Nephron (organoid): ENCODE data around the gene BEGAIN.

Experiments
- H3K27ac Mint-ChIP-seq, 3 experiments: 2 replicates each; pipeline ENCODE4 v1.8.0; 2020; ENCODE audit warnings: mixed read lengths in 3 of 3, mild to moderate bottlenecking in 2 of 3, moderate library complexity in 1 of 3
- H3K27me3 Mint-ChIP-seq: 2 replicates; pipeline ENCODE4 v1.8.0; 2021; ENCODE audit warnings: low read depth, mild to moderate bottlenecking, moderate library complexity, mixed read lengths
- H3K36me3 Mint-ChIP-seq: 2 replicates; pipeline ENCODE4 v1.8.0; 2020; ENCODE audit warnings: low read depth, mixed read lengths
- H3K4me1 Mint-ChIP-seq: 2 replicates; pipeline ENCODE4 v1.8.0; 2020; ENCODE audit warnings: mixed read lengths
- H3K4me3 Mint-ChIP-seq, 3 experiments: 2 replicates each; pipeline ENCODE4 v1.8.0; 2020; ENCODE audit warnings: mild to moderate bottlenecking in 3 of 3, mixed read lengths in 3 of 3, moderate library complexity in 2 of 3
- H3K9me3 Mint-ChIP-seq: 2 replicates; pipeline ENCODE4 v1.8.0; 2020; ENCODE audit warnings: mixed read lengths
- CTCF ChIP-seq, 3 experiments: fragments of 200-600 bp; sonication (generic); IDR thresholded peaks; one replicate each; pipeline ENCODE4 v1.5.0; 2021; ENCODE audit warnings: antibody characterized with exemption in 3 of 3; ENCODE audit not compliant: unreplicated experiment in 3 of 3

BEGAIN gene

DNA sequence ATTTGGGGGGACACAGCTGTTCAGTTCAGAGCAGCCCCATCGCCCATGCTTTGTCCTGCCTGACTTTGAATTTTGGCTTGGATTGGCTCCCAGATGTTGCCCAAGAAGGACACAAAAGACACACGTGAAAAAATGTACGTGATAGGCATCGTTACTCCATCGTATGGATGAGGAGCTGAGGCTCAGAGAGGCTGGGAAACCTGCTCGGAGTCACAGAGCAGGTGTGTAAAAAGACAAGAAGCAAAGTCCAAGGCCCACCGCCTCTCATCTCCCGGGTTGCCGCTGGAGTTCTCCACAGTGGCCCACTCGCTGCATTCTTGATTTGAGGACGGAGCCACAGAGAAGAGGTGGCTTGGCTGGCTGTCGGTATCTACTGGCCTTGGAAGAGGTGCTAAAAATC lies 41.0 kb upstream of the BEGAIN start:
- H3K4me3 Mint-ChIP-seq = no peak overlapping the region
- H3K4me1 Mint-ChIP-seq = no peaks in the 10 kb centered on the region
- no peak overlapping the region for H3K27ac Mint-ChIP-seq

DNA sequence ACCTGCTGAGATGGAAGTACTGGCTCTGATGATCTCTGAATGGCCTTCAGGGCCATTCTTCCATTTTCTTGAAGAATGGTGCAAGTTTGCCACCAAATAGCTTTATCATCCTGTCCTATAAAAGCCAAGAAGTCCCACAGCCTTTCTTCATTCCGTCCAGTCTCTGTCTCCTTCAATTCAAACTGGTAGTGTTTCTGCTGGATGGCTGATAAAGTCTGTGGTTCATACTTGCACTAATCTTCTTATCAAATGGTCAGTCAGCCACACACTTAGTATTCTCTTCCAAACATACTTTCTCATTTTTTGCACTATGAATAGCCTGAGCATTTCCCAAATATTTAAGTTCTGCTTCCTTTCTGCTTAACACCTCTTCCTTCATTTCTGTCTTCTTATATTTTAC lies 39.4 kb upstream of the BEGAIN start:
- H3K9me3 Mint-ChIP-seq = peaks cover 7% of the 10 kb centered on the region
- no peaks in the 10 kb centered on the region for H3K36me3 Mint-ChIP-seq

More for the DNA sequence above, 41.0 kb upstream of the BEGAIN start:
- Mint-ChIP-seq H3K9me3 (peaks cover 7% of the 10 kb centered on the region), H3K27me3 (peaks cover 32% of the 10 kb centered on the region), H3K36me3 (no peaks in the 10 kb centered on the region)
- no peak for TF ChIP-seq CTCF (IDR thresholded peaks at IDR 0.05; ENCODE audit: unreplicated experiment in 3 of 3)

DNA sequence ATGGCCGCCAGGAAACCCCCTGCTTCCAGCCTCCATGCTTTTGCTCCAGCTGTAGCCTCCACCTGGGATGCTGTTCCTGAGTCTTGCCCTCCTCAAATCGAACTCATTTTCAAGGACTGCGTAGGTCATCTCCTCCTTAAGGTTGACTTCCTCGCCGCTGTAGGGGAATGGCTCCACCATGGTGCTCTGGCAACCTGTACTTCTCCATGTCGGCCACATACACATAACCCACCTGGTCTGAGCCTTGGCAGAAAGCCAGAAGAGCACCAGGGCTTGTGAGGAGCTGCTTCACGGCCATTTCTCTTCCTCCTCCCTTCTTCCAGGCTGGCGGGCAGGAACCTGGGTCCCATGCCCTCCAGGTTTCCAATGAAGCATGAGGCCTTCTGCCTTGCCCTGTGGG lies 36.7 kb upstream of the BEGAIN start:
- Mint-ChIP-seq H3K4me1 (peaks cover 11% of the 10 kb centered on the region), H3K27ac (no peak overlapping the region), H3K36me3 (no peaks in the 10 kb centered on the region), H3K27me3 (peaks cover 34% of the 10 kb centered on the region), H3K4me3 (no peak overlapping the region), H3K9me3 (peaks cover 7% of the 10 kb centered on the region)
- no peak for TF ChIP-seq CTCF (IDR thresholded peaks at IDR 0.05; ENCODE audit: unreplicated experiment in 3 of 3)

More for the DNA sequence above, 39.4 kb upstream of the BEGAIN start:
- peaks cover 22% of the 10 kb centered on the region for H3K27me3 Mint-ChIP-seq
- H3K27ac Mint-ChIP-seq = no peak overlapping the region
- no peak overlapping the region for H3K4me3 Mint-ChIP-seq
- H3K4me1 Mint-ChIP-seq = no peaks in the 10 kb centered on the region
- TF ChIP-seq CTCF (IDR thresholded peaks at IDR 0.05; ENCODE audit: unreplicated experiment in 3 of 3) = no peak

- H3K27me3 Mint-ChIP-seq = peaks cover 34% of the 10 kb centered on the region
- H3K27ac Mint-ChIP-seq = no peak overlapping the region
- no peak overlapping the region for H3K4me3 Mint-ChIP-seq
- no peaks in the 10 kb centered on the region for H3K36me3 Mint-ChIP-seq
- no peak for TF ChIP-seq CTCF (IDR thresholded peaks at IDR 0.05; ENCODE audit: unreplicated experiment in 3 of 3)
- H3K4me1 Mint-ChIP-seq = peaks cover 15% of the 10 kb centered on the region
- peaks cover 7% of the 10 kb centered on the region for H3K9me3 Mint-ChIP-seq
Measured at GRCh38 chr14:100623557-100623956, 36.3 kb upstream of the BEGAIN start.

- no peaks in the 10 kb centered on the region for H3K36me3 Mint-ChIP-seq
- H3K27ac Mint-ChIP-seq = no peak overlapping the region
- peaks cover 5% of the 10 kb centered on the region for H3K9me3 Mint-ChIP-seq
- H3K27me3 Mint-ChIP-seq = peaks cover 38% of the 10 kb centered on the region
- no peak overlapping the region for H3K4me3 Mint-ChIP-seq
- TF ChIP-seq CTCF (IDR thresholded peaks at IDR 0.05; ENCODE audit: unreplicated experiment in 3 of 3) = no peak
- peaks cover 21% of the 10 kb centered on the region for H3K4me1 Mint-ChIP-seq
Measured at GRCh38 chr14:100622708-100623485, 35.7 kb upstream of the BEGAIN start.

DNA sequence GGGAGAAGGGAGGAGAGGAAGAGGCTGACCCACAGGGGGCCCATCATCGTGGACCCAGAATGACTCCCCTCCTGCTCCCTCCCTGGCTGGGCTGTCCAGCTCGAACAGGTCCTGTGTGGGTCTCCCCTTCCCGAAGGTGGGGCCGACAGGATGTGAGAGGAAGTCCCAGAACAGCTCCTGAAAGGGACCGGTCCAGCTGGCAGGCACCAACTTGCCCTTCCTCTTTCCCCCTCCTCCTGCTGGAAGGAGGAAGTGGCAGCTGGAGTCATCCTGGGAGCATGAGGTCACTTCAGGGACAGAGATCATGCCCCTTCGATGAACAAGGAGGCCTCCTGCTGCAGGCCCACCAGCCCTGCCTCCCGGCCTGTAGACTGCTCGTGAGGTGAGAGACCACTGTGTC lies 35.0 kb upstream of the BEGAIN start:
- Mint-ChIP-seq H3K4me3 (no peak overlapping the region), H3K36me3 (no peaks in the 10 kb centered on the region), H3K27me3 (peaks cover 42% of the 10 kb centered on the region), H3K9me3 (peaks cover 5% of the 10 kb centered on the region), H3K27ac (no peak overlapping the region), H3K4me1 (peaks cover 28% of the 10 kb centered on the region)
- no peak for TF ChIP-seq CTCF (IDR thresholded peaks at IDR 0.05; ENCODE audit: unreplicated experiment in 3 of 3)
